MCF 10A (cell line): ENCODE measurements around the gene LANCL3. TPM values are rescaled to one million over a fixed set of nuclear protein-coding genes. Genes with fewer than 3 reads are reported as not detected.
A peak's percentile ranks its signal among the peaks of the same experiment; 100 is the strongest.

Experiments
- BruUV-seq: library from RNA; stranded (reverse); fragments of 400-500 nt; replicated peaks from 2 replicates; lab custom pipeline; 2021; lab: Mats Ljungman, UMichigan
- CTCF ChIA-PET: fragments of 300-600 bp; sonication (Branson Sonifier 250); formaldehyde crosslinking; extraction: SDS; loops from one replicate; lab custom pipeline; 2021; ENCODE audit warnings: antibody characterized with exemption, inconsistent platforms; lab: Yijun Ruan, JAX
- POLR2A ChIA-PET: fragments of 300-600, 350-650 bp; sonication (Branson Sonifier 250); formaldehyde crosslinking; extraction: SDS; loops from one replicate; lab custom pipeline; 2020; ENCODE audit warnings: antibody characterized with exemption, inconsistent platforms; lab: Yijun Ruan, JAX
- DNase-seq: peaks from one replicate; pipeline ENCODE4 v3.0.0-alpha.2; 2018; ENCODE audit not compliant: unreplicated experiment
- H3K27ac Mint-ChIP-seq: one replicate; pipeline ENCODE4 v1.8.0; 2022; ENCODE audit warnings: mild to moderate bottlenecking, low read depth, mixed read lengths; ENCODE audit not compliant: unreplicated experiment
- H3K27me3 Mint-ChIP-seq: one replicate; pipeline ENCODE4 v1.8.0; 2022; ENCODE audit warnings: mixed read lengths; ENCODE audit not compliant: insufficient read depth, unreplicated experiment
- H3K36me3 Mint-ChIP-seq: one replicate; pipeline ENCODE4 v1.8.0; 2022; ENCODE audit warnings: mild to moderate bottlenecking, moderate library complexity, mixed read lengths; ENCODE audit not compliant: insufficient read depth, unreplicated experiment
- H3K4me1 Mint-ChIP-seq: one replicate; pipeline ENCODE4 v1.8.0; 2022; ENCODE audit warnings: mixed read lengths; ENCODE audit not compliant: insufficient read depth, unreplicated experiment
- H3K4me3 Mint-ChIP-seq: one replicate; pipeline ENCODE4 v1.8.0; 2022; ENCODE audit warnings: mild to moderate bottlenecking, moderate library complexity, mixed read lengths; ENCODE audit not compliant: unreplicated experiment
- H3K9me3 Mint-ChIP-seq: one replicate; pipeline ENCODE4 v1.8.0; 2022; ENCODE audit warnings: mixed read lengths; ENCODE audit not compliant: unreplicated experiment
- CTCF ChIP-seq: fragments of 200-600 bp; IDR thresholded peaks from one replicate; pipeline ENCODE4 v1.8.0; 2022; ENCODE audit warnings: antibody characterized with exemption, mild to moderate bottlenecking; ENCODE audit not compliant: unreplicated experiment
- intact Hi-C: fragments of 100-400 bp; cut with micrococcal nuclease; formaldehyde crosslinking; loops from 2 replicates; pipeline ENCODE4 v1.14.1; 2022
- total RNA-seq: library from RNA; stranded (reverse); gene quantifications from 2 replicates; pipeline ENCODE4 v1.2.3, GENCODE V29; 2022

Gene LANCL3
- total RNA-seq, 1 experiment from 2014 or later, result 0.54 TPM

- intact Hi-C loops, result no loop called here
- POLR2A ChIA-PET, result no interaction called here
- peaks cover 17% of the 10 kb centered on the region for H3K27me3 Mint-ChIP-seq
- CTCF ChIA-PET, result interaction anchor here (0.6 to 0.9 kb wide), 2 partner anchors 109 to 498 kb away, joined by 3 to 6 read pairs; no protein-coding TSS in a partner anchor
- no peaks in the 10 kb centered on the region for H3K36me3 Mint-ChIP-seq
- no peak for TF ChIP-seq CTCF
- no TSS peak for BruUV-seq
- DNase-seq, result no peak
- H3K9me3 Mint-ChIP-seq, result no peaks in the 10 kb centered on the region
- no peak overlapping the region for H3K27ac Mint-ChIP-seq
- H3K4me3 Mint-ChIP-seq, result no peak overlapping the region
- H3K4me1 Mint-ChIP-seq, result no peaks in the 10 kb centered on the region
Measured at GRCh38 chrX:37679230-37679629, 107.8 kb downstream of the LANCL3 start.

DNA sequence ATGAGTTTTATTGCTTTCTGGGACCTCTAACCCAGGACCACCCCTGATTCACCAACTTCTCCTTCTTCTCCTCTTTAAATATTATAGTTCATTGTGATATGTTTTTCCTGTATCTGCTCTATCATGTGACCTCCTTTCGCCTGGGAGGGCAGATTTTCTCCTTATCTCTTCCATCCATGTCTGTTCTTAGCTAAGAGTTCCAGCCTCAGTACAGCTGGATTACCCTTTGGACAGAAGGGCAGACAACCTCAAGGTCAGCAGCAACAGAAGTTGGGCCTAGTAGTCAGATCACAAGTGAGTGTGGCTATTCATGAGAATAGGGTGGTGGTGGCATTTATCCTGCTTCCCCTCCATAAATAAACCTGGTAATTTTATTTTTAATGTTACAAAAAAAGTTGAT lies 108.4 kb downstream of the LANCL3 start:
- H3K36me3 Mint-ChIP-seq, result no peaks in the 10 kb centered on the region
- H3K9me3 Mint-ChIP-seq, result no peaks in the 10 kb centered on the region
- peak overlapping the region; percentile 47 for H3K27ac Mint-ChIP-seq
- CTCF ChIA-PET, result interaction anchor here (0.9 kb wide), 1 partner anchor 498 kb away, joined by 3 read pairs; no protein-coding TSS in a partner anchor
- TF ChIP-seq CTCF, result no peak
- intact Hi-C loops, result no loop called here
- H3K27me3 Mint-ChIP-seq, result peaks cover 17% of the 10 kb centered on the region
- BruUV-seq, result no TSS peak
- POLR2A ChIA-PET, result no interaction called here
- DNase-seq, result no peak
- H3K4me3 Mint-ChIP-seq, result no peak overlapping the region
- no peaks in the 10 kb centered on the region for H3K4me1 Mint-ChIP-seq

DNA sequence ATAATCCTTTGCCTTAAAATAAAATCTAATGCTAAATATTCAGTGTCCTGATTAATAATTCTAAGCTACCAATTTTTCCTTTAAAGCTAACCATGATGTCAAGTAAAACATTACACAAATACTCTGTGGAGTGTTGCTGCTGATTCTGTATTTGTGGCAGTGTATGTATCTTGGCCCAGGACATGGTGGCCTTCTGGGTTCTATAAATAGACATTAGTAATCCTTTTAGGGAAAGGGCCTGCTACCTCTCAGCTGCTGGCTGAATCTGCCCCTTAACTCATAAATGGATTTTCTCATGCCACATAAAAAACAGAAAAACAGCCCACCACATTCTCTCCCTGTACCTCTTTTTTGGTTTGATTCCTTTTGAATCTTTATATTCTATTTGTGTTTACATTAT lies 113.0 kb downstream of the LANCL3 start:
- no peak overlapping the region for H3K4me3 Mint-ChIP-seq
- POLR2A ChIA-PET, result no interaction called here
- CTCF ChIA-PET, result no interaction called here
- intact Hi-C loops, result no loop called here
- DNase-seq, result no peak
- H3K27me3 Mint-ChIP-seq, result peaks cover 29% of the 10 kb centered on the region
- H3K27ac Mint-ChIP-seq, result no peak overlapping the region
- TF ChIP-seq CTCF, result no peak
- H3K9me3 Mint-ChIP-seq, result no peaks in the 10 kb centered on the region
- BruUV-seq, result no TSS peak
- no peaks in the 10 kb centered on the region for H3K4me1 Mint-ChIP-seq
- no peaks in the 10 kb centered on the region for H3K36me3 Mint-ChIP-seq

DNA sequence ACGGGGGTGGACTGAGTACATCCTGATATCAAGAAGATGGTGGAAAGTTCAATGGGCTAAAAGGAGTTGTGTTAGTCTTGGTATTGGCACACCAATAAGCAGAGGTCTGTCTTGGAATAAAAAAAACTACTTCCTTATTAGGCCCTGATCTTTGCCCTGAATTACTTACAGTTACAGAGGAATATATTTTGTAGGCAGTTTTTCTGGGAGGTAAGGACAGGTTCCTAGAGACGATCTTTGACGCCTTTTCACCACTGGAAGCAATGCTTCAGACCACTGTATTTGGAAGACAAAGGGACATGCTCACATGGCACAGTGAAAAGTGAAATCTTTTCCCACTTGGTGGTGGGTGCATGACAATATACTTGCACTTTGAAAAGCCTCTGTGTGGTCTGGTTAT lies 113.5 kb downstream of the LANCL3 start:
- no peak for DNase-seq
- no peak overlapping the region for H3K27ac Mint-ChIP-seq
- H3K36me3 Mint-ChIP-seq, result no peaks in the 10 kb centered on the region
- H3K9me3 Mint-ChIP-seq, result no peaks in the 10 kb centered on the region
- peak overlapping the region; percentile 65 for H3K4me3 Mint-ChIP-seq
- ChIA-PET CTCF (no interaction called here), POLR2A (interaction anchor here (1.1 kb wide), 1 partner anchor 113 kb away, joined by 4 read pairs; no protein-coding TSS in a partner anchor)
- intact Hi-C loops, result no loop called here
- H3K27me3 Mint-ChIP-seq, result peaks cover 23% of the 10 kb centered on the region
- no peak for TF ChIP-seq CTCF
- no TSS peak for BruUV-seq
- H3K4me1 Mint-ChIP-seq, result no peaks in the 10 kb centered on the region
